ENCODE data around the gene CLMN. TPM values are rescaled to one million over a fixed set of nuclear protein-coding genes. Genes with fewer than 3 reads are reported as not detected.

Gene CLMN
- total and polyA plus RNA-seq, 4 donors: 4.5 to 33.5 (median 11.7) TPM

DNA sequence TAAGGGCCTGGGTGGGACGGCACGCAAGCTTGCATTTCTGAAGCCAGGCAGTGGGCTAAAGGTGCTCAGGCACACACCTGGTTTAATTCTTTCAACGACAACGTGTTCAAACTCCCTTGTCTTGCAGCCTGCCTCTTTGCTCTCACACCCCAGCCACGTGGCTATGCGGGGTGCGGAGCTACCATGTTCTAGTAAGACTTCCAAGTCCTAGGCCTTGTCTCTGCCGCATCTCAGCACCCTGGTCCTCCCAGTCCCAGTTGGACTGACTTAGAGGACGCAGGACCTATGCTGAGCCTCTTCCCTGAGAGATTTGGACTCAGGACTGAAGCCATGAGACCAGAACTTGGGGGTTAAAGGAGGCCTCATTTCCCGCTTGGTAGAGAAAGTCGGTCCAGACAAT is 62.2 kb downstream of the CLMN start:
- ATAC-seq (ENCODE audit: insufficient read depth, low FRiP score) (no peak), DNase-seq (no peak)
- Histone ChIP-seq H3K9ac (ENCODE audit: insufficient read depth in 1 of 2, low read length in 2 of 2) (no peak overlapping the region), H3K4me3 (no peak overlapping the region), H3K27me3 (ENCODE audit: control insufficient read depth in 3 of 3, insufficient read depth in 3 of 3, low read length in 2 of 3) (no peaks in the 10 kb centered on the region), H3K9me3 (ENCODE audit: control insufficient read depth in 4 of 4, insufficient read depth in 3 of 4, low read length in 3 of 4) (no peaks in the 10 kb centered on the region), H3K4me1 (ENCODE audit: control insufficient read depth in 5 of 5, insufficient read depth in 5 of 5, low read length in 5 of 5) (peaks cover 0 to 20% (median 5%) of the 10 kb centered on the region in 5 donors), H3K27ac (ENCODE audit: low read depth in 1 of 2, low read length in 1 of 2) (no peak overlapping the region), H3K36me3 (ENCODE audit: control insufficient read depth in 4 of 4, insufficient read depth in 4 of 4, low read length in 4 of 4) (peaks cover 0 to 2% (median 0%) of the 10 kb centered on the region in 4 donors)
- 92 to 93% methylated on average over 11 of the region's 11 CpGs for WGBS, 2 donors
- TF ChIP-seq, protein P1, sequence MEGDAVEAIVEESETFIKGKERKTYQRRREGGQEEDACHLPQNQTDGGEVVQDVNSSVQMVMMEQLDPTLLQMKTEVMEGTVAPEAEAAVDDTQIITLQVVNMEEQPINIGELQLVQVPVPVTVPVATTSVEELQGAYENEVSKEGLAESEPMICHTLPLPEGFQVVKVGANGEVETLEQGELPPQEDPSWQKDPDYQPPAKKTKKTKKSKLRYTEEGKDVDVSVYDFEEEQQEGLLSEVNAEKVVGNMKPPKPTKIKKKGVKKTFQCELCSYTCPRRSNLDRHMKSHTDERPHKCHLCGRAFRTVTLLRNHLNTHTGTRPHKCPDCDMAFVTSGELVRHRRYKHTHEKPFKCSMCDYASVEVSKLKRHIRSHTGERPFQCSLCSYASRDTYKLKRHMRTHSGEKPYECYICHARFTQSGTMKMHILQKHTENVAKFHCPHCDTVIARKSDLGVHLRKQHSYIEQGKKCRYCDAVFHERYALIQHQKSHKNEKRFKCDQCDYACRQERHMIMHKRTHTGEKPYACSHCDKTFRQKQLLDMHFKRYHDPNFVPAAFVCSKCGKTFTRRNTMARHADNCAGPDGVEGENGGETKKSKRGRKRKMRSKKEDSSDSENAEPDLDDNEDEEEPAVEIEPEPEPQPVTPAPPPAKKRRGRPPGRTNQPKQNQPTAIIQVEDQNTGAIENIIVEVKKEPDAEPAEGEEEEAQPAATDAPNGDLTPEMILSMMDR (IDR thresholded peaks at IDR 0.05; ENCODE audit: control extremely low read depth, extremely low read depth): no peak

DNA sequence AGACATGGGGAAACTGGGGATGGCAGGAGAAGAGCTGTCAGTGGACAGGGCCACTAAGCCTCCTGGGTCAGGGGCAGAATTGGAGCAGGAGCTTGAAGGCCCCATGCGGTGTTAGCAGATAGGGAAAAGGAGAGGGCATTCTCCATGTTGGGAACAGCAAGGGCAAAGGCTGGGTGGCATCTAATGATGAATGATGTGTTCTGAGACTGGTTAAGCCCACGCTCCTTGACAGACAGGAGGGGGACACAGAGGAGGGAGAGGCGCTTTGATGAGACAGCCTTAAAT is 63.0 kb downstream of the CLMN start:
- Histone ChIP-seq H3K4me1 (ENCODE audit: control insufficient read depth in 5 of 5, insufficient read depth in 5 of 5, low read length in 5 of 5) (peaks cover 0 to 20% (median 5%) of the 10 kb centered on the region in 5 donors), H3K9me3 (ENCODE audit: control insufficient read depth in 4 of 4, insufficient read depth in 3 of 4, low read length in 3 of 4) (no peaks in the 10 kb centered on the region), H3K27me3 (ENCODE audit: control insufficient read depth in 3 of 3, insufficient read depth in 3 of 3, low read length in 2 of 3) (no peaks in the 10 kb centered on the region), H3K9ac (ENCODE audit: insufficient read depth in 1 of 2, low read length in 2 of 2) (no peak overlapping the region), H3K4me3 (no peak overlapping the region), H3K27ac (ENCODE audit: low read depth in 1 of 2, low read length in 1 of 2) (no peak overlapping the region), H3K36me3 (ENCODE audit: control insufficient read depth in 4 of 4, insufficient read depth in 4 of 4, low read length in 4 of 4) (peaks cover 0 to 2% (median 0%) of the 10 kb centered on the region in 4 donors)
- ATAC-seq (ENCODE audit: insufficient read depth, low FRiP score) (no peak), DNase-seq (no peak)
- WGBS, 2 donors: 96 to 97% methylated on average over 3 of the region's 3 CpGs
- TF ChIP-seq, protein P1 (IDR thresholded peaks at IDR 0.05; ENCODE audit: control extremely low read depth, extremely low read depth): no peak

DNA sequence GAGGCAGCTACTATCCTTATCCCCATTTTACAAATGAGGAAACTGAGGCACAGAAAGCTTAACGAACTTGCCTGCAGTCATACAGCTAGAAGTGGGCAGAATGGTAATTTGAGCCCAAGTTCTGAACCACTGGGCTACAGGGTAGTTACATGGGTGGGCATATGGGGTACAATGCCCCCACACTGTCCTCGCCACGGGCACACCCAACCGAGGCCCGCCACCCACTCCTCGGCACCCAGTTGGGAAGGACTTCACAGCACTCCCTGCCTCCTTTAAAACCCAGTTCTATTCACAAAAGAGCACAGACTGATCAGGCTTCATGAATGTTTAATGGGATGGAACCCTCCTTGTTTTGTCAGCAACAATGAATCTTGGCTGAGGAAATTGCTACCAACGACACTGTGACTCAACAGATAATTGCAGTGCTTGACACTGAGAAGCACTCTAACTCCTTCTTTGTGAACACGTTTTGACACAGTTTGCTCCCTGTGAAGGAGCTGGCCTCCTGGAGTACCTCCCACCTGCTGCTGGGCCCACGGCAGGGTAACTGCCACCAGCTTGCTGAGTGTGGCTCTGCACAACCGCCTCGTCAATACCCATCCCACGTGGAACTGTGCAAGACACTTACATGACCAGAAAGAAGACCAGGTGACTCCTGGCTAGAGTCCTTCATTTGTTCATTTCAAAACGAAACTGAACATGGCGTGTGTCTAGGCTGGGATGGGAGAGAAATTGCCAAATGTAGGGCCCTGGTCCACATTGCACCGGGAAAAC is 63.5 kb downstream of the CLMN start:
- no peak for DNase-seq
- Histone ChIP-seq H3K9me3 (ENCODE audit: control insufficient read depth in 4 of 4, insufficient read depth in 3 of 4, low read length in 3 of 4) (no peaks in the 10 kb centered on the region), H3K27ac (ENCODE audit: low read depth in 1 of 2, low read length in 1 of 2) (no peak overlapping the region), H3K4me3 (no peak overlapping the region), H3K9ac (ENCODE audit: insufficient read depth in 1 of 2, low read length in 2 of 2) (no peak overlapping the region), H3K36me3 (ENCODE audit: control insufficient read depth in 4 of 4, insufficient read depth in 4 of 4, low read length in 4 of 4) (peaks cover 0 to 2% (median 0%) of the 10 kb centered on the region in 4 donors), H3K27me3 (ENCODE audit: control insufficient read depth in 3 of 3, insufficient read depth in 3 of 3, low read length in 2 of 3) (no peaks in the 10 kb centered on the region), H3K4me1 (ENCODE audit: control insufficient read depth in 5 of 5, insufficient read depth in 5 of 5, low read length in 5 of 5) (peaks cover 0 to 20% (median 5%) of the 10 kb centered on the region in 5 donors)
- TF ChIP-seq, protein P1 (IDR thresholded peaks at IDR 0.05; ENCODE audit: control extremely low read depth, extremely low read depth): no peak
- 76 to 79% methylated on average over 15 of the region's 15 CpGs for WGBS, 2 donors
- no peak for ATAC-seq (ENCODE audit: insufficient read depth, low FRiP score)

All from lung (tissue), 12 donors.